GM12865 (cell line): ENCODE measurements around the gene HSBP1L1.
A peak's percentile ranks its signal among the peaks of the same experiment; 100 is the strongest.

Source experiments
- DNase-seq: peaks from one replicate; pipeline ENCODE4 v3.0.0; 2010; ENCODE audit warnings: low read depth
- H3K4me3 ChIP-seq: 2 replicates; pipeline ENCODE4 v1.5.1; 2011; ENCODE audit warnings: mild to moderate bottlenecking, low read depth, low read length, control low read depth
- CTCF ChIP-seq: IDR thresholded peaks from 2 replicates; pipeline ENCODE4 v1.5.1; 2011; ENCODE audit warnings: low read length, control low read depth, low read depth, inconsistent platforms; ENCODE audit not compliant: insufficient read depth; ENCODE audit errors: missing control alignments

HSBP1L1 gene

DNA sequence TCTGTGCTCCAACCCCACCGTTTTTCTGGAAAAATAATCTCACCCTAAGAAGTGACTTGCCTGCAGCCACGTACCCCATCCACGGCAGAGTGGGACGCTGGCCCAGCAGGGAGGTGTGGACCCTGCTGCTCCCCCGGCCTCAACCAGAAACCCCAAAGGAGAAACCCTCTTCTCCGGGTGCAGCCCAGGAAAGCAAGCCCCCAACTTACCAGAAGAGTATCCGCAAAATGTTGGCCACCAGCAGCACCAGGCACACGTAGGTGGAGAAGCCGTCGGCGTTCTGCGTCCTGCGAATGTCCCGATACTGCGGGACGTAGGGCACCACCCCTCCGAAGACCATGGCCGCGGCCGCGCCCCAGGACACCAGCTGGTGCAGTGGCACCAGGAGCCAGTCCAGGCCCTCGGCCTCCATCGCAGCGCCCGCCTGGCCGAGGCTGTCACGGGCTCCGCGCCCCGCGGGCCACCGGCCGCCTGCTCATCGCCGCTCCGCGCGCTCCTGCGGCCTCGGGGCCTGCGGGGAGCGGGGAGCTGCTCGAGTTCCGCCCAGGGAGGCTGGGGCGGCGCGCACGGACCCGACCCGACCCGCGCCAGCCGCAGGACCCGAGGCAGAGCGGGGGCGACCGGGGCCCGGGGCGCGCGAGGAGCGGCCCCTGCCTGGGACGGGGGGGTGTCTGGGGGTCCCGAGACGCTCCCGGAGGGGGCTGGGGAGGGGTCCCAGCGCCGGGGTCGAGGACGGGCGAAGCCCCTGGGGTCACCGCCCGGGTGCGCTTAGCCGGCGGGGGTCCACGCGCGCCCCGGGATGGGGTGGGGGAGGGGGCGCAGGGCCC lies 13.7 kb upstream of the HSBP1L1 start:
- no peak for TF ChIP-seq CTCF
- peak overlapping the region; percentile 89 for H3K4me3 ChIP-seq
- peak; percentile 41 for DNase-seq

DNA sequence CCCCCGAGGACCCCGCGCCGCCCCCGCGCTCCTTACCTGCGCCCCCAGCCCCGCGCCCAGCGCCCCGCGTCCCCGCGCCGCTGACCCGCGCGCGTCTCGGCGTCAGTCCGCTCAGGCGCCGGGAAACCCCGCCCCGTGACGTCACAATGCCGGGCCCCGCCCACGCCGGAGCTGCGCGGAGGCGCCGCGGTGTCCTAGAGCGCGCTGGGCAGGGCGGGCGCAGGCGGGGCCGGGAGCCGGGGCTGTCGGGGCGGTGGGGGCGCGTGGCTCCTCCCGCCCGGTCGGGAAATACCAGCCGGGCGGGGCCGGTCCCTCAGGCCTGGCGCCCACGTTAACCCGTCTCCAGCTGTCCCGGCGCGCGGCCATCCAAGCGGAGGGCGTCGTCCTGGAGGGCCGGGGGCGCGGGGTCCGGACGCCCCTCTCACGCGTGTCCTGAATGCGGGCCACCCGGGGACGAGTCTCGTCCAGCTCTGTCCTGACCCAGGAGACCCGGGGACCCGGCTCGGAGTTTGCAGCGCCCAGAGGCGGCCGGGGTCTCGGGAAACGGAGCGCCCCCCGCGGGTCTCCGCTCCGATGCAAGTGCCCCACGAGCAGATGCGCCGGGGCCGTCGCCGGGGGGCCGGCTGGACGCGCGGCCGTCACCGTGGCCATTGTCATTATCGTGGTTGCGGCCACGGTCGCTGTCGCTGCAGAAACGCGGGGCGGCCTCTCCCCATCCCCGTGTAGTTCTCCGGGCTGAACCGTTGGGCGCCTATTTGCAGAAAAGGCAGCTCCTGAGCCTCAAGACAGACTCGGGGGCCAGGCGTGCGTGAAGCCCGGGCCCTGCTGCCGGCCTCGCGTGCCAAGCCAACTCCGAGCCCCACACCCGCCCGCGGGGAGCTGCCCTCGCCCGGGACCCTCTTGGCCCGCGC lies 12.6 kb upstream of the HSBP1L1 start, which contains the start of gene SLC66A2:
Gene SLC66A2, minus strand, starts transcription at position 109 of the 911 bp plus-strand sequence. CDS start 727 bp downstream, outside the sequence.
- DNase-seq: peak; percentile 92
- TF ChIP-seq CTCF: no peak
- H3K4me3 ChIP-seq: peak within 1 kb of the TSS; percentile 89

DNA sequence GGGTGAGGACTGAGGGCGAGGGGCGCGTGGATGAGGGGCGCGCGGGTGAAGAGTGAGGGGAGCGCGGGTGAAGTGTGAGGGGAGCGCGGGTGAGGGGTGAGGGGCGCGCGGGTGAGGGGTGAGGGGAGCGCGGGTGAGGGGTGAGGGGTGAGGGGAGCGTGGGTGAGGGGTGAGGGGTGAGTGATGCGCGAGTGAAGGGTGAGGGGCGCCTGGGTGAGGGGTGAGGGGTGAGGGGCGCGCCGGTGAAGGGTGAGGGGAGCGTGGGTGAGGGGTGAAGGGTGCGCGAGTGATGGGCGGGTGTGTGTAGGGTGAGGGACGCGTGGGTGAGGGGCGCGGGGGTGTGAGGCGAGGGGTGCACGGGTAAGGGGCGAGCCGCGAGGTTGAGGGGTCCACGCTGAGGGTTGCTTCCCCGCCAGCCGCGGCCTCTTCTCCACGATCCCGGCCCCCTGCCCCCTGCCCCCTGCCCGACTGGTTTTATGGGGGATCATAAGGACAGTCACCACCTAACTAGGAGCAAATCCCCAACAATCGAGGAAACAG lies 11.9 kb upstream of the HSBP1L1 start:
- peak overlapping the region; percentile 58 for H3K4me3 ChIP-seq
- DNase-seq: no peak
- TF ChIP-seq CTCF: no peak

DNA sequence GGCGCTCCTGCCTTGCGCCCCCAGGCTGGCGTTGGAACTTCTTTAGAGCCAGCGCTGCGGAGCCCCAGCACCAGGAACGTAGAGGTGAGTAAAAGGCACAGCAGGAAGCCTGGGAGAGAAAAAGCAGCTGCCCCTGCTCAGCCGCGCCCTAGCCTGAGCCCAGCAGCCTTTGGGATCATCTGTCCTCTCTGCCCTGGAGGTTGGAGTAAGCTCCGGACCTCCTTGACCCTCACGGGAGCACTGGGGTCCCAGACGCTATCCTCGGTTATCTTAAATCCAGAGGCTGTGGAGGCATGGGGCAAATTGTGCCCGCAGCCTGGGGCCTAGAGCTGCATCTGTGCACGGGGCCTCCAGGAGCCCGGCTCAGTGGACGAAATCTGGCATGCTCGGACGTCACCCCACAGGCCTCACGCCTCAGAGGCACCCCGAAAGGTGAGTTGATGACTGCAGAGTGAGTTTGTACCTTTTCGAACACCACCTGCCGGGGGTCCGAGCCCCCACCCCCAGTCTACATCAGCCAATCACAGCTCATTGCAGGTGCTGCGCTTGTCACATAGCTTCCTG lies 11.4 kb upstream of the HSBP1L1 start:
- no peak for DNase-seq
- no peak overlapping the region for H3K4me3 ChIP-seq
- no peak for TF ChIP-seq CTCF

- H3K4me3 ChIP-seq: no peak overlapping the region
- TF ChIP-seq CTCF: no peak
- DNase-seq: peak; percentile 18
These were observed 10.3 kb upstream of the HSBP1L1 start for GRCh38 chr18:79953971-79954651.

DNA sequence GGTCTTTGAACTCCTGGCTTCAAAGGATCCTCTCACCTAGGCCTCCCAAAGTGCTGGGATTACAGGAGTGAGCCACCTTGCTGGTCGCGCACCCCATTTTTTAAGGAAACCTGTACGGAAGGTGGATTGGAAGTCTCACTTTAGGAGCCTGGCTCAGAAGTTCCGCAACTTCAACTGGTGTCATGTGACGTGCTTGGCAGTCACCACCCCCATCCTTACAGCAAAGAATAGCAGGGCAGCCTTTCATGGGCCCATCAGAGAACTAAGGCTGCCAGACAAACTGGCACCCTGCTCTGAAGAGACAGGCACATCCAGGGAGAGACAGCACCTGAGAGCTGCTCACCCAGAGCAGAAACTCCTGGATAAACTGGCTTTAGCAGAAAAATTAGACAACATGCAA lies 9.7 kb upstream of the HSBP1L1 start:
- H3K4me3 ChIP-seq: no peak overlapping the region
- no peak for TF ChIP-seq CTCF
- no peak for DNase-seq
